Stimulated activated CD8-positive, alpha-beta memory T cell treated with anti-CD3 and anti-CD28 coated beads, Interleukin-2, amount 100 ng/mL, for 48 hours (primary cell): ENCODE measurements around the gene ZNF154.

Experiments used
- DNase-seq, 2 donors: peaks; one replicate each; pipeline ENCODE4 v3.0.0-alpha.2; 2020; ENCODE audit warnings: low read depth in 2 of 2

ZNF154 gene

GRCh38 chr19:57682226-57682766 lies 26.7 kb downstream of the ZNF154 start:
- DNase-seq: no peak

DNA sequence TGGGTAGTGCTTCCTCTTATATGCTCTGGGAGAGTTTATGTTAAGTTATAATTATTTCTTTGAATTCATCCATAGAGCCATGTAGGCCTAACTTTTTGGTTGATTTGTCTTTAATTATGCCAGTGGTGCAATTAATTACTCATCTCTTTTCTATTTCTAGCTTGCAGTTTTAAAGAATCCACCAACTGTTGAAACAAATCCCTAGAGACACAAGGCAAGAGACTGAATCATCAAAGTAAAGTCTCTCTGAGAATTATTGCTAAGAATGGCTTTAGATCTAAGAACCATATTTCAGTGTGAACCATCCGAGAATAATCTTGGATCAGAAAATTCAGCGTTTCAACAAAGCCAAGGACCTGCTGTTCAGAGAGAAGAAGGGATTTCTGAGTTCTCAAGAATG lies 33.1 kb downstream of the ZNF154 start:
- no peak for DNase-seq

DNA sequence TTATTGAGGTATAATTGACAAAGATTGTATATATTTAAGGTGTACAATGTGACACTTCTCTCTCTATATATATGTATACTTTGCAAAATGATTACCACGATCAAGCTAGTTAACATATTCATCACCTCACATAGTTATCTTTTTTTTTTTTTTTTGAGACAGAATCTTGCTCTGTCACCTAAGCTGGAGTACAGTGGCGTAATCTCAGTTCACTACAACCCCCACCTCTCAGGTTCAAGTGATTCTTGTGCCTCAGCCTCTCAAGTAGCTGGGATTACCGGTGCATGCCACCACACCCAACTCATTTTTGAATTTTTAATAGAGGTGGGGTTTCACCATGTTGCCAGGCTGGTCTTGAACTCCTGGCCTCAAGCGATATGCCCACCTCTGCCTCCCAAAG lies 36.5 kb downstream of the ZNF154 start:
- DNase-seq: no peak

- DNase-seq: no peak
Measured at GRCh38 chr19:57671124-57671895, 37.7 kb downstream of the ZNF154 start.

DNA sequence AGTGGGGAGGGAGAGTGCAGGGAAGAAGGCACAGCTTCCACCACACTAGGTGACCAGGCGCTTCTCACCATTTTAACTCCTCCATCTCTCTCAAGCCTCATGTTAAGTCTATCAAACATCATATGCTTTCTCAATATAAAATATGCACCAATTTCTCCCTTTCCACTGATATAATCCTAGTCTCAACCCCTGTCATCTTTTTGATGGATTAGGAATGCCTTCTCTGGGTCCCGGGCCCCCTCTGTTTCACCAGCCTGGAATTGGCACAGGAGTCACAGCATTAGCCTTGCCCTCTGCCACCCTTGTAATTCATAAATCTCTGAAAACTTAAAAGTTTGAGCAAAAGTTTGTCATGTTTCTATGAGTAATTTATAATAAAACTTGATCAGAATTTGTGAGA lies 40.4 kb downstream of the ZNF154 start, which contains the start of gene ZSCAN4:
ZSCAN4 (plus strand) TSS at position 301 of the 400 bp plus-strand sequence. CDS start 7,211 bp downstream, outside the sequence.
- DNase-seq: no peak

GRCh38 chr19:57667228-57667627 lies 41.8 kb downstream of the ZNF154 start:
- DNase-seq: no peak

GRCh38 chr19:57665261-57665806 lies 43.7 kb downstream of the ZNF154 start:
- no peak for DNase-seq

- no peak for DNase-seq
Measured at GRCh38 chr19:57664269-57665127, 44.5 kb downstream of the ZNF154 start.

DNA sequence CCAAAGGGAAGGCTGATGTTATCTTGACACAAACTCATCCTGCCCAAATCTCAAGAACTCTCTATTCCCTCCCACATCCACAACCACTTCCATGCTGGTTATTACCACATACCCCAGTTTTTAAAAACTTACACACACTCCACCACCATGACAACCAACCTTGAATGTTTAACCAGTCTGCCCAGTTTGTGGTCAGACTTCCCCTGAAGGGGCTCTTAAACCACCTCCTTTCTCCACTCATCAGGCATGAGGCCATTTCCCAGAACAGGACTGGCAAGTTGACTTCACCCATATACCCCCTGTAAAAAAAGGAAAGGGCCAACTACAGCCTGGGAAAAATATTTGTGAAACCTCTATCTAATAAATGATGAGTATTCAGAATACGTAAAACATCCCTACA lies 52.7 kb downstream of the ZNF154 start:
- no peak for DNase-seq

GRCh38 chr19:57655443-57655842 lies 53.6 kb downstream of the ZNF154 start:
- DNase-seq: no peak

DNA sequence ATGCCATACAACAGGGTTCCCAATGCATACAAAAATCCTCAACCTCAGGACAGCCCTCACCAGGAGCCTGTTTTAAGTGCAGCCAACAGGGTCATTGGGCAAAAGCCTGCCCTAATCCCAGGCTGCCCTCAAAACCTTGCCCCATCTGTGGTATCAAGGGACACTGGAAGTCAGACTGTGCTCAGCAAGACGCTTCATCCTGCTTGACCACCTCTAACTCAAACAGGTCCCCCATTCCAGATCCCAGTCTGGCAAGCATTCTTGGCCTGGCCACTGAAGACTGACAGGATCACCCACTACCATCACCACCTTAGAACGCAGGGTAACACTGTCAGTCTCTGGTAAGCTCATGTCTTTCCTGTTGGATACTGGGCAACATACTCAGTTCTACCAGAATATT lies 55.3 kb downstream of the ZNF154 start:
- DNase-seq: no peak

DNA sequence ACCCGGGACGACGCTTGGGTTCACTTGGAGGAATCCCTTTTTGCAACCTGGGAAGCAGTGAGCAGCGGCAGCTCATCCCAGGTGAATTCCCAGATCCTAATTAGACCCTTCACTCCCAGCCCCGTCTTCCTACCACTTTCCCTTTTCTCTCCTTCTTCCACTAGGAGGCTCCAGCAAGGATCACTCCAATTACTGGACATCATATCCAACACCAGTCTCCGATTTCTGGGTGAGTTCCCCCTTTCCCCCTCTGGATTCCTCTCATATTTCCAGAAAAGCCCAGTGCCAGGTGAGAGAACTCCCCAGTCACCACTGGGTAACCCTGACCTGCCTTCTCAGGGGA lies 57.4 kb downstream of the ZNF154 start:
- DNase-seq: no peak

DNA sequence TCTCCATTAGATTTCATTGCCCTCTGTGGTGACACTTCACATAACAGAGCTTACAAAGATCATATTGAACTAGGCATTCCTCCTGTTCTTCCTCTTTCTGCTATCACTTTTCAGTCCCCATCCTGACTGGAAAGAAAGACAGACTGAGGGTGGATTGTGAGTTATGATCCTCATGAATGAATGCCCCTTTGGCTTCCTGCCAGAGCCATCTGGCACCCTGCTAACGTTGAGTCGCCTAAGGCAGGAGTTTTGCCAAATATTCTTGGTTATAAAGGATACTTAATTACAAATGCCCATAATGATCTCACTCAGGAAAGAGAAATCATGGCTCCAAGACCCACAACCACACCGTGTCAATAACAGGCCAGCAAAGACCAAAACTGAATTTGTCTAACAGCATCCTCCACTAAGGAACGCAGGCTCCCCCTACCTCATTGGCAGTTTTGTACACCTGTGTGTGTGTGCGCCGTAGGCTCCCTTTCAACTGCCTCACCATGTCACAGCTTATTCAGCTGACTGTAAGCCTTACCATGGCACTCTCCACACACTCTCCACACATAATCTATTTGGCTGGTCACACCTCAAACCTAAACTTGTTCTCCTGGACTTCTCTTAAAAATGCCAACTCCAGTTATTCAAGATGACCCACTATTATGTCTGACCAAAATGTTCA lies 60.5 kb downstream of the ZNF154 start:
- DNase-seq: no peak
